Heart right ventricle (tissue), 16 donors: ENCODE results near the gene CEND1. TPM values are rescaled to one million over a fixed set of nuclear protein-coding genes. Genes with fewer than 3 reads are reported as not detected.

Source experiments
- ATAC-seq, 8 donors: fragments of 200-7000 bp; cut with Tn5 transposase; one replicate each; pipeline ENCODE4 v1.9.1; 2020; ENCODE audit warnings: mild to moderate bottlenecking in 8 of 8, moderate library complexity in 8 of 8, moderate number of reproducible peaks in 1 of 8
- DNase-seq, 2 donors: peaks; one replicate each; pipeline ENCODE4 v3.0.0-alpha.2; 2020
- H3K27ac ChIP-seq, 10 donors: fragments of 200-600 bp; sonication (generic) in 2 of 10; one replicate each; pipeline versions ENCODE4 v1.5.0 to v1.8.0; 2020 to 2022; ENCODE audit warnings: mild to moderate bottlenecking in 3 of 10
- H3K27me3 ChIP-seq, 7 donors: fragments of 200-600 bp; one replicate each; pipeline ENCODE4 v1.8.0; 2021 to 2022; ENCODE audit warnings: mild to moderate bottlenecking in 2 of 7
- H3K36me3 ChIP-seq, 9 donors: fragments of 200-600 bp; sonication (generic) in 1 of 9; one replicate each; pipeline versions ENCODE4 v1.5.0 to v1.8.0; 2020 to 2022; ENCODE audit warnings: mild to moderate bottlenecking in 2 of 9
- H3K4me1 ChIP-seq, 9 donors: fragments of 200-600 bp; sonication (generic) in 1 of 9; one replicate each; pipeline versions ENCODE4 v1.5.0 to v1.8.0; 2020 to 2022; ENCODE audit warnings: mild to moderate bottlenecking in 4 of 9
- H3K4me3 ChIP-seq, 10 donors: fragments of 200-600 bp; sonication (generic) in 2 of 10; one replicate each; pipeline versions ENCODE4 v1.5.0 to v1.8.0; 2020 to 2022; ENCODE audit warnings: mild to moderate bottlenecking in 7 of 10, moderate library complexity in 2 of 10
- H3K9me3 ChIP-seq, 11 donors: fragments of 200-600 bp in 10 of 11; sonication (generic) in 2 of 11; one replicate each; pipeline versions ENCODE4 v1.5.0 to v1.8.0; 2013 to 2022; ENCODE audit warnings: mild to moderate bottlenecking in 2 of 11, control low read depth in 1 of 11, moderate library complexity in 1 of 11
- CTCF ChIP-seq, 9 donors: fragments of 200-600 bp; sonication (generic) in 2 of 9; IDR thresholded peaks; one replicate each; pipeline versions ENCODE4 v1.5.0 to v1.8.0; 2021 to 2022; ENCODE audit warnings: antibody characterized with exemption in 9 of 9, mild to moderate bottlenecking in 5 of 9, moderate library complexity in 1 of 9
- WGBS, 2 donors: extraction: QIAGEN DNeasy Blood & Tissue Kit; methylation state at CpG; one replicate each; pipeline ENCODE4 v1.1.7; 2013; ENCODE audit warnings: inconsistent platforms in 1 of 2; 5-methylcytosine and 5-hydroxymethylcytosine counted together
- intact Hi-C, 10 donors: fragments of 100-400 bp; cut with DNase I; formaldehyde crosslinking; loops; one replicate each; pipeline versions ENCODE4 v1.11.1 to v1.14.2; 2022
- polyA plus RNA-seq, 2 donors: library from polyadenylated mRNA; stranded (reverse); fragments of 200-250 nt; gene quantifications; one replicate each; pipeline ENCODE4 v1.2.3, GENCODE V29; 2013
- total RNA-seq, 10 donors: library from RNA; stranded (reverse); fragmentation: NEBNext Ultra II Directional in 3 of 10; extraction: Animal tissue kit (Norgen Biotek cat#: 25700) in 3 of 10; gene quantifications; one replicate each; pipeline versions ENCODE4 v1.2.1 to v1.2.4, GENCODE V29; 2021 to 2023
- donor health status: Arrhythmogenic right ventricular cardiomyopathy.
- donor health status: ischemic (EF 13 %, LVEDD 7.1; RV severe dilation, severe dysfunction).
- donor health status: healthy with polysubstance abuse.
- donor health status: DM: no; HTN: yes; CAD: no.
- donor health status: DM: no; HTN: no; CAD: no.
- donor health status: ischemic (EF 25% LVEDD 6.9; RV normal size, moderate dysfunction).
- donor health status: ischemic (EF 25% LVEDD 5.7; RV mildly dilated, moderate dysfunction).
- donor health status: healthy.
- donor health status: DM: yes; HTN: yes; CAD: no.
- donor health status: Ischemic cardiomyopathy.
- donor health status: ischemic (EF 35%, LVEDD 5.7; RV mildly dilated, moderate dysfunction).
- donor health status: nonischemic (EF 11% LVEDD 7.7; RV severe dilation, severe dysfunction).
- donor health status: DM: yes; HTN: yes; CAD: no.
- donor health status: PGD.
- donor health status: ischemic (EF 29% LVEDD 5.4; RV normal size, mild dysfunction).
- donor health status: nonischemic (EF 23%, LVEDD 6.1; RV moderate dilation, normal function).

CEND1 gene
- total and polyA plus RNA-seq, 12 donors: 0.22 to 0.80 (median 0.53) TPM; not detected in 1

- intact Hi-C loops: loop anchor here in 4 of 10 donors (2.0 to 5.0 kb wide), 2 partner anchors 33 kb away; partner anchors contain the start of genes POLR2L (in 4 of the 4) and TSPAN4 (in 4 of the 4)
- peaks cover 0 to 35% (median 23%) of the 10 kb centered on the region in 9 donors for H3K36me3 ChIP-seq
- WGBS, 2 donors: 0 to 1% methylated on average over 78 to 81 of the region's 81 CpGs
- peaks cover 8 to 49% (median 36%) of the 10 kb centered on the region in 9 donors for H3K4me1 ChIP-seq
- peak within 1 kb of the TSS; percentile 47 to 99 (median 92) for H3K4me3 ChIP-seq
- no peaks in the 10 kb centered on the region for H3K9me3 ChIP-seq
- H3K27ac ChIP-seq: peak within 1 kb of the TSS; percentile 92 to 99 (median 96)
- TF ChIP-seq CTCF (IDR thresholded peaks at IDR 0.05): no peak
- ATAC-seq (peak; percentile 88 to 96 (median 94)), DNase-seq (peak; percentile 98 to 99)
- H3K27me3 ChIP-seq: no peaks in the 10 kb centered on the region
These were observed 19.6 kb upstream of the CEND1 start, which contains the start of gene RPLP2 for GRCh38 chr11:809287-810039. Gene RPLP2, plus strand, starts transcription at chr11:809967. Its CDS starts 268 bp downstream, at chr11:810235.

DNA sequence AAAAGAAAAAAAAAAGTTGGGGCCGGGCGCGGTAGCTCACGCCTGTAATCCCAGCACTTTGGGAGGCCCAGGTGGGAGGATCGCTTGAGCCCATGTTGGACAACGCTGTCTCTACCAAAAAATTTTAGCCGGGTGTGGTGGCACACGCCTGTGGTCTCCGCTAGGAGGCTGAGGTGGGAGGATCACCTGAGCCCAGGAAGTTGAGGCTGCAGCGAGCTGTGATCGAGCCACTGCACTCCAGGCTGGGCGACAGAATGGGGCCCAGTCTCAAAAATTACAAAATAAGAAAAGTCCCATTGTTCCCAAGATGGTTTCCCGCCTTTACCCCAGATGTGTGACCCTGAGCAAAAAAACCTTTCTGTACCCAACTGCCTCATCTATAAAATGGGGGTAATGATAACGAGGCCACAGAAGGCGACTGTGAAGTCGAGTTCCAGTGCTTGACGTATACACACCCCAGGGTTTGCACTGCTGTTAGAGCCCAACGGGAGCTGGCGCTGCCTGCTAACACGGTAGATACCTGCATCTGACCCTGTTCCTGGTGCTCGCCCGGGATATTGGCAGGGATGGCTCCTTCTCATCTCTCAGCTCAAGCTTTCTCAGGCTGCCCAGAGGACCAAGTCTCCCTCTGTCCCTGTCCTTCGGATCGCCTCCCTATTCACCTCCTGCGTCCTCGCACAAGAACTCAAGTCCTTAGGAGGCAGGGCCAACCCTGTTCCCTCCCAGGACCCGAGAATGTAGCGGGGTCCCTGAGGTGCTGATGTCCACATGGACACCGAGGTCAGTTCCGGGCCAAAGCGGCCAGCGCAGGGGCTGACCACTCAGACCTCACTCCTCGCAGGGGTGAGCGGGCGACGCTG lies 18.8 kb upstream of the CEND1 start:
- intact Hi-C loops: loop anchor here in 4 of 10 donors (2.0 to 5.0 kb wide), 2 partner anchors 34 kb away; partner anchors contain the start of genes POLR2L (in 4 of the 4) and TSPAN4 (in 4 of the 4)
- peak overlapping the region; percentile 47 to 99 (median 92) for H3K4me3 ChIP-seq
- TF ChIP-seq CTCF (IDR thresholded peaks at IDR 0.05): no peak
- DNase-seq (no peak), ATAC-seq (peak in 1 of 8 donors; percentile 72)
- peaks cover 14 to 57% (median 44%) of the 10 kb centered on the region in 9 donors for H3K4me1 ChIP-seq
- peak overlapping the region; percentile 92 to 99 (median 96) for H3K27ac ChIP-seq
- H3K36me3 ChIP-seq: peaks cover 0 to 29% (median 23%) of the 10 kb centered on the region in 9 donors
- no peaks in the 10 kb centered on the region for H3K9me3 ChIP-seq
- no peaks in the 10 kb centered on the region for H3K27me3 ChIP-seq
- WGBS, 2 donors: 30 to 32% methylated on average over 36 of the region's 36 CpGs

DNA sequence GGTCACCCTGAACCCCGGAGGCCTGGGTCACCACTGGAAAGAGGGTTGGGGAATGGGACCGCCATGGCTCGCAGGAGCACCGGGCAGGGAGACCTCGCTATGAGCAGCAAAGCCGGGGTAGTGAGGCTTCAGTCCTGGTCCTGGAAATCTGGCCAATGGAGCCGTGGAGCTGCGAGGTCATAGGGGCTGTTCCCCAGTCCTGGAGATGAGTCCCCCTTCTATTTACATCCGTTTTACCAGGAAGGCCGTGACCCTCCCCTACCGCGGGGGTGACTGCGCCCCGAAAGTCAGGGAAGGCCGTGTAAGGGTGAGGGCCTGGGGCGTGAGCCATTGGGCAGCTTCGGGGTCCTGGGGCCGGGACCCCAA lies 14.7 kb upstream of the CEND1 start:
- TF ChIP-seq CTCF (IDR thresholded peaks at IDR 0.05): no peak
- DNase-seq: no peak
- Histone ChIP-seq H3K4me3 (peak overlapping the region; percentile 36 to 85 (median 64)), H3K36me3 (peaks cover 0 to 35% (median 5%) of the 10 kb centered on the region in 9 donors), H3K27ac (peak overlapping the region; percentile 85 to 98 (median 94)), H3K9me3 (no peaks in the 10 kb centered on the region), H3K27me3 (no peaks in the 10 kb centered on the region), H3K4me1 (peaks cover 10 to 43% (median 30%) of the 10 kb centered on the region in 9 donors)
- intact Hi-C loops: no loop called here
- no peak for ATAC-seq
- 5 to 7% methylated on average over 15 to 18 of the region's 18 CpGs for WGBS, 2 donors
